Liver (tissue), 9 donors: ENCODE data around the gene RBM38. TPM values are rescaled to one million over a fixed set of nuclear protein-coding genes. Genes with fewer than 3 reads are reported as not detected.

Experiments used
- DNase-seq: peaks from one replicate; pipeline ENCODE4 v3.0.0-alpha.2; 2017; ENCODE audit warnings: low spot score
- H3K27ac ChIP-seq, 2 donors: one replicate each; pipeline ENCODE4 v1.7.0; 2013; ENCODE audit warnings: inconsistent platforms in 2 of 2, low read length in 2 of 2, control low read depth in 1 of 2, low read depth in 1 of 2, mild to moderate bottlenecking in 1 of 2
- H3K27me3 ChIP-seq, 4 donors: one replicate each; pipeline versions ENCODE4 v1.6.1 to v1.7.0; 2013; ENCODE audit warnings: low read length in 3 of 4, inconsistent platforms in 1 of 4, mild to moderate bottlenecking in 1 of 4, moderate library complexity in 1 of 4; ENCODE audit not compliant: control insufficient read depth in 4 of 4, insufficient read depth in 4 of 4
- H3K36me3 ChIP-seq, 4 donors: one replicate each; pipeline versions ENCODE4 v1.6.1 to v1.7.0; 2013; ENCODE audit warnings: low read length in 3 of 4, mild to moderate bottlenecking in 3 of 4, low read depth in 1 of 4, moderate library complexity in 1 of 4; ENCODE audit not compliant: control insufficient read depth in 4 of 4, insufficient read depth in 3 of 4
- H3K4me1 ChIP-seq, 4 donors: one replicate each; pipeline versions ENCODE4 v1.6.1 to v1.7.0; 2013; ENCODE audit warnings: low read length in 3 of 4, mild to moderate bottlenecking in 3 of 4, moderate library complexity in 1 of 4; ENCODE audit not compliant: control insufficient read depth in 4 of 4, insufficient read depth in 4 of 4
- H3K4me3 ChIP-seq, 3 donors: one replicate each; pipeline versions ENCODE4 v1.6.1 to v1.7.0; 2013; ENCODE audit warnings: low read length in 3 of 3, control low read depth in 1 of 3, low read depth in 1 of 3, mild to moderate bottlenecking in 1 of 3
- H3K9ac ChIP-seq, 2 donors: one replicate each; pipeline ENCODE4 v1.7.0; 2013; ENCODE audit warnings: low read length in 2 of 2, mild to moderate bottlenecking in 2 of 2, moderate library complexity in 2 of 2, control low read depth in 1 of 2, low read depth in 1 of 2
- H3K9me3 ChIP-seq, 4 donors: one replicate each; pipeline versions ENCODE4 v1.6.1 to v1.7.0; 2013; ENCODE audit warnings: low read length in 3 of 4; ENCODE audit not compliant: control insufficient read depth in 4 of 4
- EGR1 ChIP-seq, 2 donors: IDR thresholded peaks; 2 replicates each; pipeline ENCODE4 v1.6.1; 2016 to 2018; ENCODE audit warnings: antibody characterized with exemption in 2 of 2, low read depth in 2 of 2
- FOXA1 ChIP-seq: IDR thresholded peaks from 2 replicates; pipeline ENCODE4 v1.6.1; 2016; ENCODE audit warnings: antibody characterized with exemption
- FOXA2 ChIP-seq: IDR thresholded peaks from 2 replicates; pipeline ENCODE4 v1.6.1; 2016; ENCODE audit warnings: antibody characterized with exemption
- GABPA ChIP-seq, 2 donors: IDR thresholded peaks in 1 of 2; conservative IDR thresholded peaks in 1 of 2; 2 replicates each; pipeline ENCODE4 v1.6.1; 2016; ENCODE audit warnings: antibody characterized with exemption in 2 of 2, mild to moderate bottlenecking in 1 of 2, moderate library complexity in 1 of 2
- HNF4A ChIP-seq, 2 donors: conservative IDR thresholded peaks; 2 replicates each; pipeline ENCODE4 v1.6.1; 2016; ENCODE audit warnings: antibody characterized with exemption in 2 of 2, mild to moderate bottlenecking in 2 of 2
- HNF4G ChIP-seq: IDR thresholded peaks from 2 replicates; pipeline ENCODE4 v1.6.1; 2016; ENCODE audit warnings: antibody characterized with exemption
- JUND ChIP-seq, 2 donors: IDR thresholded peaks; 2 replicates each; pipeline ENCODE4 v1.6.1; 2016; ENCODE audit warnings: antibody characterized with exemption in 2 of 2
- NR2F2 ChIP-seq: IDR thresholded peaks from 2 replicates; pipeline ENCODE4 v1.6.1; 2016; ENCODE audit warnings: antibody characterized with exemption
- RAD21 ChIP-seq, 2 donors: IDR thresholded peaks; 2 replicates each; pipeline ENCODE4 v1.6.1; 2016; ENCODE audit warnings: antibody characterized with exemption in 2 of 2, mild to moderate bottlenecking in 2 of 2
- RXRA ChIP-seq, 2 donors: IDR thresholded peaks; 2 replicates each; pipeline ENCODE4 v1.6.1; 2017 to 2018; ENCODE audit warnings: antibody characterized with exemption in 2 of 2, mild to moderate bottlenecking in 1 of 2
- SP1 ChIP-seq: IDR thresholded peaks from 2 replicates; pipeline ENCODE4 v1.6.1; 2018; ENCODE audit warnings: antibody characterized with exemption, mild to moderate bottlenecking
- TAF1 ChIP-seq: conservative IDR thresholded peaks from 2 replicates; pipeline ENCODE4 v1.6.1; 2016; ENCODE audit warnings: antibody characterized with exemption, mild to moderate bottlenecking
- YY1 ChIP-seq: IDR thresholded peaks from 2 replicates; pipeline ENCODE4 v1.6.1; 2016; ENCODE audit warnings: antibody characterized with exemption, mild to moderate bottlenecking
- WGBS: extraction: QIAGEN DNeasy Blood & Tissue Kit; methylation state at CpG from one replicate; pipeline ENCODE4 v1.1.7; 2013; 5-methylcytosine and 5-hydroxymethylcytosine counted together
- polyA plus RNA-seq, 2 donors: library from polyadenylated mRNA; stranded (reverse) in 1 of 2; unstranded in 1 of 2; fragments of 200-250 nt in 1 of 2; fragments of >200 nt in 1 of 2; fragmentation: Nextera tagmentation in 1 of 2; extraction: Ambion mirVana in 1 of 2; gene quantifications; one replicate each; pipeline versions ENCODE4 v1.2.1 to v1.2.3, GENCODE V29; 2013 to 2015
- total RNA-seq, 2 donors: library from RNA; depleted of rRNA; stranded (reverse); fragments of >200 nt; gene quantifications; one replicate each; pipeline ENCODE4 v1.2.3, GENCODE V29; 2014
- TF ChIP-seq, protein P1 (sequence below): IDR thresholded peaks from 2 replicates; pipeline ENCODE4 v1.6.1; 2016; ENCODE audit warnings: antibody characterized with exemption, mild to moderate bottlenecking
- TF ChIP-seq, protein P2 (sequence below): IDR thresholded peaks from 2 replicates; pipeline ENCODE4 v1.6.1; 2016; ENCODE audit warnings: antibody characterized with exemption
- TF ChIP-seq, protein P3 (sequence below): fragments of 150-350 bp; IDR thresholded peaks from 2 replicates; pipeline ENCODE4 v1.5.1; 2017; ENCODE audit warnings: improper control_type of control experiment, low read depth, low read length; ENCODE audit not compliant: missing input control
- TF ChIP-seq, protein P4 (sequence below): IDR thresholded peaks from 2 replicates; pipeline ENCODE4 v1.6.1; 2016; ENCODE audit warnings: antibody characterized with exemption
- TF ChIP-seq, protein P5 (sequence below): IDR thresholded peaks from 2 replicates; pipeline ENCODE4 v1.6.1; 2016; ENCODE audit warnings: antibody characterized with exemption
- donor health status: healthy.
- donor health status: healthy.
- donor health status: healthy.
- donor health status: healthy.
- donor health status: healthy.

RBM38 gene
- total and polyA plus RNA-seq, 4 donors = 1.4 to 258 (median 6.0) TPM

DNA sequence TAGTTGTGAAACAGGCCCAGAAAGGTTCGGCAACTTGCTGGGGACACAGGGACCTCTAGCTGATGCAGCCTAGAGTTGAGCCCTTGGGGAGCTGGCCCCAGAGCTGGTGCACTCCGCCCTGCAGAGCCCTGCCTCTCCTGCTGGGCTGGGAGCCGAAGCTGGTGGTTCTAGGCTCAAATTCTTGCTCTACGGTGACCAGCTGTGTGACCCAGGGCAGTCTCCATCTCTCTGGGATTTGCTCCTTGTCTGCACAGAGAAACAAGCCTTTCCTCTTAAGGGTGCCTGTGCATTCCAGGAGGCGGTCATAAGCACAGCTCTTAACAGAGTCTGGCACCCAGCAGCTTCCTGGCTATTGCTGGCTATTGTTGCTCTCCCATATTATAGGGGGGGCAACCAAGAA is 47.4 kb downstream of the RBM38 start (continued):
- no peak for TF ChIP-seq HNF4G

DNA sequence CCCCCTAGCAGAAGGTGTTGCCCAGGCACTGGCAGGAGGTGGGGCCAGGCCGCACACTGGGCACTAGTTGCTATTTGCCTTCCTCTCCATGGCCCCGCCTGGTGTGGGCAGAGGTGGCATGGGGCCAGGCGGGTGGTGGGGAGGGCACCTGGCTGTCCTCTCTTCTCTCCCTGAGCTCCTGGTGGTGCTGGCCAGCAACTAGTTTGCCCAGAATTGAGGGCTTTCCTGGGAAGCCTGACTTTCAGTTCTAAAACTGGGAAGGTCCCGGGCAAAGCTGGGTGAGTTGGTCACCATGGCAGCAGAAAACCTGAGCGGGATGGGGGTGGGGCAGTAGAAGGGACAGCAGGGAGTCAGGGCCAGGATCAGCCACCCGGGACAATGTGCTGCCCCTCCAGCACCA is 48.2 kb downstream of the RBM38 start:
- Histone ChIP-seq H3K27ac (peak overlapping the region; percentile 84 to 89), H3K9ac (no peak overlapping the region), H3K4me1 (peaks cover 40 to 68% (median 51%) of the 10 kb centered on the region in 4 donors), H3K36me3 (no peaks in the 10 kb centered on the region), H3K27me3 (no peaks in the 10 kb centered on the region), H3K4me3 (no peak overlapping the region), H3K9me3 (no peaks in the 10 kb centered on the region)
- TF ChIP-seq GABPA (IDR thresholded peaks at IDR 0.05 in 1 of 2, conservative IDR thresholded peaks at IDR 0.05 in 1 of 2) (no peak), YY1 (peak; percentile 88), SP1 (peak; percentile 94), NR2F2 (no peak), HNF4A (conservative IDR thresholded peaks at IDR 0.05) (peak; percentile 64 to 78), TAF1 (no peak), RXRA (IDR thresholded peaks at IDR 0.05) (peak; percentile 78 to 93), JUND (IDR thresholded peaks at IDR 0.05) (peak in 1 of 2 donors; percentile 40), EGR1 (IDR thresholded peaks at IDR 0.05; ENCODE audit: low read depth in 2 of 2) (peak in 1 of 2 donors; percentile 16), FOXA1 (peak; percentile 11), RAD21 (IDR thresholded peaks at IDR 0.05) (peak; percentile 42 to 69), HNF4G (no peak), FOXA2 (no peak)
- TF ChIP-seq, protein P1, sequence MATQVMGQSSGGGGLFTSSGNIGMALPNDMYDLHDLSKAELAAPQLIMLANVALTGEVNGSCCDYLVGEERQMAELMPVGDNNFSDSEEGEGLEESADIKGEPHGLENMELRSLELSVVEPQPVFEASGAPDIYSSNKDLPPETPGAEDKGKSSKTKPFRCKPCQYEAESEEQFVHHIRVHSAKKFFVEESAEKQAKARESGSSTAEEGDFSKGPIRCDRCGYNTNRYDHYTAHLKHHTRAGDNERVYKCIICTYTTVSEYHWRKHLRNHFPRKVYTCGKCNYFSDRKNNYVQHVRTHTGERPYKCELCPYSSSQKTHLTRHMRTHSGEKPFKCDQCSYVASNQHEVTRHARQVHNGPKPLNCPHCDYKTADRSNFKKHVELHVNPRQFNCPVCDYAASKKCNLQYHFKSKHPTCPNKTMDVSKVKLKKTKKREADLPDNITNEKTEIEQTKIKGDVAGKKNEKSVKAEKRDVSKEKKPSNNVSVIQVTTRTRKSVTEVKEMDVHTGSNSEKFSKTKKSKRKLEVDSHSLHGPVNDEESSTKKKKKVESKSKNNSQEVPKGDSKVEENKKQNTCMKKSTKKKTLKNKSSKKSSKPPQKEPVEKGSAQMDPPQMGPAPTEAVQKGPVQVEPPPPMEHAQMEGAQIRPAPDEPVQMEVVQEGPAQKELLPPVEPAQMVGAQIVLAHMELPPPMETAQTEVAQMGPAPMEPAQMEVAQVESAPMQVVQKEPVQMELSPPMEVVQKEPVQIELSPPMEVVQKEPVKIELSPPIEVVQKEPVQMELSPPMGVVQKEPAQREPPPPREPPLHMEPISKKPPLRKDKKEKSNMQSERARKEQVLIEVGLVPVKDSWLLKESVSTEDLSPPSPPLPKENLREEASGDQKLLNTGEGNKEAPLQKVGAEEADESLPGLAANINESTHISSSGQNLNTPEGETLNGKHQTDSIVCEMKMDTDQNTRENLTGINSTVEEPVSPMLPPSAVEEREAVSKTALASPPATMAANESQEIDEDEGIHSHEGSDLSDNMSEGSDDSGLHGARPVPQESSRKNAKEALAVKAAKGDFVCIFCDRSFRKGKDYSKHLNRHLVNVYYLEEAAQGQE = peak; percentile 92
- TF ChIP-seq, protein P2, sequence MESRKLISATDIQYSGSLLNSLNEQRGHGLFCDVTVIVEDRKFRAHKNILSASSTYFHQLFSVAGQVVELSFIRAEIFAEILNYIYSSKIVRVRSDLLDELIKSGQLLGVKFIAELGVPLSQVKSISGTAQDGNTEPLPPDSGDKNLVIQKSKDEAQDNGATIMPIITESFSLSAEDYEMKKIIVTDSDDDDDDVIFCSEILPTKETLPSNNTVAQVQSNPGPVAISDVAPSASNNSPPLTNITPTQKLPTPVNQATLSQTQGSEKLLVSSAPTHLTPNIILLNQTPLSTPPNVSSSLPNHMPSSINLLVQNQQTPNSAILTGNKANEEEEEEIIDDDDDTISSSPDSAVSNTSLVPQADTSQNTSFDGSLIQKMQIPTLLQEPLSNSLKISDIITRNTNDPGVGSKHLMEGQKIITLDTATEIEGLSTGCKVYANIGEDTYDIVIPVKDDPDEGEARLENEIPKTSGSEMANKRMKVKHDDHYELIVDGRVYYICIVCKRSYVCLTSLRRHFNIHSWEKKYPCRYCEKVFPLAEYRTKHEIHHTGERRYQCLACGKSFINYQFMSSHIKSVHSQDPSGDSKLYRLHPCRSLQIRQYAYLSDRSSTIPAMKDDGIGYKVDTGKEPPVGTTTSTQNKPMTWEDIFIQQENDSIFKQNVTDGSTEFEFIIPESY = peak; percentile 31
- TF ChIP-seq, protein P3, sequence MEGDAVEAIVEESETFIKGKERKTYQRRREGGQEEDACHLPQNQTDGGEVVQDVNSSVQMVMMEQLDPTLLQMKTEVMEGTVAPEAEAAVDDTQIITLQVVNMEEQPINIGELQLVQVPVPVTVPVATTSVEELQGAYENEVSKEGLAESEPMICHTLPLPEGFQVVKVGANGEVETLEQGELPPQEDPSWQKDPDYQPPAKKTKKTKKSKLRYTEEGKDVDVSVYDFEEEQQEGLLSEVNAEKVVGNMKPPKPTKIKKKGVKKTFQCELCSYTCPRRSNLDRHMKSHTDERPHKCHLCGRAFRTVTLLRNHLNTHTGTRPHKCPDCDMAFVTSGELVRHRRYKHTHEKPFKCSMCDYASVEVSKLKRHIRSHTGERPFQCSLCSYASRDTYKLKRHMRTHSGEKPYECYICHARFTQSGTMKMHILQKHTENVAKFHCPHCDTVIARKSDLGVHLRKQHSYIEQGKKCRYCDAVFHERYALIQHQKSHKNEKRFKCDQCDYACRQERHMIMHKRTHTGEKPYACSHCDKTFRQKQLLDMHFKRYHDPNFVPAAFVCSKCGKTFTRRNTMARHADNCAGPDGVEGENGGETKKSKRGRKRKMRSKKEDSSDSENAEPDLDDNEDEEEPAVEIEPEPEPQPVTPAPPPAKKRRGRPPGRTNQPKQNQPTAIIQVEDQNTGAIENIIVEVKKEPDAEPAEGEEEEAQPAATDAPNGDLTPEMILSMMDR = peak; percentile 24
- TF ChIP-seq, protein P4, sequence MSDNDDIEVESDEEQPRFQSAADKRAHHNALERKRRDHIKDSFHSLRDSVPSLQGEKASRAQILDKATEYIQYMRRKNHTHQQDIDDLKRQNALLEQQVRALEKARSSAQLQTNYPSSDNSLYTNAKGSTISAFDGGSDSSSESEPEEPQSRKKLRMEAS = peak; percentile 69
- TF ChIP-seq, protein P5, sequence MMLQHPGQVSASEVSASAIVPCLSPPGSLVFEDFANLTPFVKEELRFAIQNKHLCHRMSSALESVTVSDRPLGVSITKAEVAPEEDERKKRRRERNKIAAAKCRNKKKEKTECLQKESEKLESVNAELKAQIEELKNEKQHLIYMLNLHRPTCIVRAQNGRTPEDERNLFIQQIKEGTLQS = peak; percentile 8
- WGBS = 25% methylated on average over 6 of the region's 6 CpGs
- DNase-seq = no peak
